Activated naive CD4-positive, alpha-beta T cell treated with anti-CD3 and anti-CD28 coated beads, Interleukin-2, amount 10 ng/mL, durations not matched to agents 7 days and 5 days (primary cell): ENCODE data around the gene NKAIN2.
"Not testable (repeated sequence)": the region's sequence is repeated elsewhere in the genome, so short reads cannot be mapped to it uniquely, and the experiment has no call there.

Experiments used
- CTCF ChIA-PET: fragments of 350-600 bp; sonication (Branson Sonifier 250); formaldehyde crosslinking; loops from one replicate; lab custom pipeline; 2021; ENCODE audit warnings: antibody characterized with exemption; lab: Charles Lee
- DNase-seq: peaks from one replicate; pipeline ENCODE4 v3.0.0-alpha.2; 2020
- H3K27ac Mint-ChIP-seq: one replicate; pipeline ENCODE4 v1.8.0; 2021; ENCODE audit warnings: mild to moderate bottlenecking, moderate library complexity, mixed read lengths
- H3K27me3 Mint-ChIP-seq: one replicate; pipeline ENCODE4 v1.8.0; 2021; ENCODE audit warnings: mild to moderate bottlenecking, mixed read lengths
- H3K36me3 Mint-ChIP-seq: one replicate; pipeline ENCODE4 v1.8.0; 2021; ENCODE audit warnings: mixed read lengths
- H3K4me1 Mint-ChIP-seq: one replicate; pipeline ENCODE4 v1.8.0; 2021; ENCODE audit warnings: mixed read lengths
- H3K4me3 Mint-ChIP-seq: one replicate; pipeline ENCODE4 v1.8.0; 2021; ENCODE audit warnings: mild to moderate bottlenecking, moderate library complexity, mixed read lengths
- H3K9me3 Mint-ChIP-seq: one replicate; pipeline ENCODE4 v1.8.0; 2021; ENCODE audit warnings: mixed read lengths

The NKAIN2 gene

DNA sequence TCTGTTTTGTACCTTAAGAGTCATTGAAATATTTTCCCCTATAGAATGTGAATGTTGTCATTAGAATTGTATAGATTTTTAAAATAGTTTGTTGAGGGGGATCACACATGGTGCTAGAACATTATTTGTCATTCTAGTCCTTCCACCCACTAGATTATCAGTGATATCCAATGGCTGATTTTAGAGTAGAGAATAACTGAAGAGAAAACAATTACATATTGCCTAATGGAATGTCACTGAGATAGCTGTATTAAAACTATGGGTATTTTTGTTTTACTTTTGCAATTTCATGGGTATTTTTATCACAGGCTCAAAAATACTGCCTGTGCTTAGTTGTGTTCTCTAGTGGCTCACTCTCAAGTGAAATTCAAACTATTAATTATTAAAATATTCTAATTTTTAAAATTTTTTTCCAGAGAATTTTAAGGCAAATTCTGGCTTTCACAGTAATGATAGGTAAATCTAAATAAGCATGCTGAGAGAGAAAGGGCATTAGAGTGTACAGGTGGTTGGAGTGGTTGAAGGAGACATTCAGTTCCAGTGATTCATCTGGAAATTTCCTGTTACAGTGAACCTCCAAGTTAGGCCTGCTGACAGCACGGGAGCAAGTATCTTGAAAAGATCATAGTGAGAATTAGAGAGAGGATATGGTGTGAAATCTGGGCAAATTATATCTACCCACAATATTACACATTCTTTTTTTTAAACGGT lies 399.6 kb downstream of the NKAIN2 start:
- CTCF ChIA-PET: no interaction called here
- H3K27ac Mint-ChIP-seq: no peak overlapping the region
- no peaks in the 10 kb centered on the region for H3K27me3 Mint-ChIP-seq
- DNase-seq: no peak
- no peaks in the 10 kb centered on the region for H3K36me3 Mint-ChIP-seq
- no peak overlapping the region for H3K4me3 Mint-ChIP-seq
- H3K4me1 Mint-ChIP-seq: no peaks in the 10 kb centered on the region
- H3K9me3 Mint-ChIP-seq: no peaks in the 10 kb centered on the region

DNA sequence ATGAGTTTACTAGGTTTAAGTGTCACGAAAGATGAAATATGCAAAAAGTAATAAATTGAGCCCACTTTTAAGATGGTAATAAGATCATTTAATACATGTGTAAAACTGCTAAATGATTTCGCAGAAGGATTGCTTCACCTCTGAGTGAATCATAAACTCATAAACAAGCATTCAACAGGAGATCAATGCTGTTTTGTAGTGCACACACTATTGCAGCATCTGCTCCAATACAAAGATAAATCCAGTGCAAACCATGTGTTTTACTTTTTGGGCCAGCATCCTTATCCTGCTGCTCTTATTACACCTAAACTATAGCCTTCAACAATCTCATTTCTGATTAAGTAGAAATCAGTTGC lies 400.1 kb downstream of the NKAIN2 start:
- no peak overlapping the region for H3K4me3 Mint-ChIP-seq
- H3K4me1 Mint-ChIP-seq: no peaks in the 10 kb centered on the region
- no peaks in the 10 kb centered on the region for H3K9me3 Mint-ChIP-seq
- H3K36me3 Mint-ChIP-seq: no peaks in the 10 kb centered on the region
- CTCF ChIA-PET: no interaction called here
- no peak for DNase-seq
- no peak overlapping the region for H3K27ac Mint-ChIP-seq
- no peaks in the 10 kb centered on the region for H3K27me3 Mint-ChIP-seq

DNA sequence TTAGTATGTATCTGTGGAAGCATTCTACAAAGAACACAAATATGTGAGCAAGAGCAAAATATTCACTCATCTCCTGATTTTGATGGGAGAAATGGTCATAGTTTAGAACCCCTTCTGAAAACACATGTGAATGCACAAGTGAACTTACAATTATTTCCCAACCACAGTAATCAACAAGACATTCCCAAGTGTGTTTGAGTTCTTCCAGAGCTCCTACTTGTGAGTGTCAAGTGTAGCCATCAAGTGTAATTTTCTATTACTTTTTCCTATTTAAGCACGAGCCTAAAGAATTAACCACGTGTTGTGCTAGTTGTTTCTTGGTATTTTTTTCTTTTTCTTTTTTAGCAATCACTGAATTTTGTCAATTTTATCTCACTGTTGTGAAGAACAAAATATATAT lies 402.3 kb downstream of the NKAIN2 start:
- no peak overlapping the region for H3K27ac Mint-ChIP-seq
- no peak for DNase-seq
- no peaks in the 10 kb centered on the region for H3K36me3 Mint-ChIP-seq
- no peak overlapping the region for H3K4me3 Mint-ChIP-seq
- H3K9me3 Mint-ChIP-seq: no peaks in the 10 kb centered on the region
- CTCF ChIA-PET: no interaction called here
- H3K27me3 Mint-ChIP-seq: no peaks in the 10 kb centered on the region
- no peaks in the 10 kb centered on the region for H3K4me1 Mint-ChIP-seq

DNA sequence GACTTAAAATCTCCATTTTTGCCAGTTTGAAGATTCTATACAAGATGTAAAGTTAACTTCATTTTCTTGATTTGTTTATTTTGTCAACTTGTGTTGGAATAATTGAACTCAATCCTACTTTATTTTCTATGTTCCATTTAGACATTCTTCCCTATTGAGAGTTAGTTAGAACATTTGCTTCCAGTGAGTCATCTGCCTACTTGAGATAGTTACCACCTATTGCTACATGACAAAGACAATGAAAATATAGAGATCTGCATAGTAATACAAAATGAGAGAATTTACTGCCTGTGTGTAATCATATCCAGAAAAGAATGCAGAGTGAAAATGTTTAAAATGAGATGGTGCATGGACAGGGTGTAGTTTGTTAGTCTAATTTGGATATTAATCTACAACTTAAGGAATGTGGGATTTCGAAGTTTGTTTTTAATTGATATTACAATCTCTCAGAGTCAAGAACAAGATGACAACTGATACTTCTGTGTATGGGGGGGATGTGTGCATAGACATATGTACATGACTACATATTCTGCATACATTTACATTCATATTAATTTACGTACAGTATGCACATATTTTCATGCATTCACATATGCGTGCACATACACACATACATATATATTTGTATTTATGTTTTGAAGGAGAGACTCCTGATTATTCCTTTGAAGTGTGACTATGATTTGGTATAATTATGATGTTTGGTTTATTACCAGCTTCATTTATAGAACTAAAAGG lies 420.1 kb downstream of the NKAIN2 start:
- Mint-ChIP-seq H3K4me3 (no peak overlapping the region), H3K27ac (no peak overlapping the region), H3K9me3 (peaks cover 6% of the 10 kb centered on the region), H3K4me1 (no peaks in the 10 kb centered on the region), H3K27me3 (no peaks in the 10 kb centered on the region), H3K36me3 (no peaks in the 10 kb centered on the region)
- no peak for DNase-seq
- CTCF ChIA-PET: no interaction called here

DNA sequence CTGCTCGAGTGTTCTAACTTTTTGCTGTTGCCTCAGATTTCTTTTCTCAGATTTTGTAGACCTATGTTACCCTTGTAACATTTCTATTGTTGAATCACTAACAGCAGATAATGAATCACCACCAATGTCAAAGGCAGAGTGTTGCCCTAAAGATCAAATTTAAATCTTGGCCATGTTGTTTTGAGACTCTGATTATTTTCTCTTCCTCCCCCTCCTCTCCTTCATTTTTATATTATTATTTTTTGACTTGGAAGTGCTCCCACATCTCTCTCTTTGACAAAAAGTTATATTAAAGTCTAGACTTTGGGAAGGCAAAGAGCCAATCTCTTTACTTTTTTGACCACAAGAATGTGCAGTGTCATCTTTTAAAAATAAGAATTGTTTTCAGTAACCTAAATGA lies 422.7 kb downstream of the NKAIN2 start:
- CTCF ChIA-PET: no interaction called here
- peaks cover 16% of the 10 kb centered on the region for H3K9me3 Mint-ChIP-seq
- no peak overlapping the region for H3K4me3 Mint-ChIP-seq
- no peak for DNase-seq
- no peaks in the 10 kb centered on the region for H3K36me3 Mint-ChIP-seq
- H3K27me3 Mint-ChIP-seq: no peaks in the 10 kb centered on the region
- H3K4me1 Mint-ChIP-seq: no peaks in the 10 kb centered on the region
- no peak overlapping the region for H3K27ac Mint-ChIP-seq

DNA sequence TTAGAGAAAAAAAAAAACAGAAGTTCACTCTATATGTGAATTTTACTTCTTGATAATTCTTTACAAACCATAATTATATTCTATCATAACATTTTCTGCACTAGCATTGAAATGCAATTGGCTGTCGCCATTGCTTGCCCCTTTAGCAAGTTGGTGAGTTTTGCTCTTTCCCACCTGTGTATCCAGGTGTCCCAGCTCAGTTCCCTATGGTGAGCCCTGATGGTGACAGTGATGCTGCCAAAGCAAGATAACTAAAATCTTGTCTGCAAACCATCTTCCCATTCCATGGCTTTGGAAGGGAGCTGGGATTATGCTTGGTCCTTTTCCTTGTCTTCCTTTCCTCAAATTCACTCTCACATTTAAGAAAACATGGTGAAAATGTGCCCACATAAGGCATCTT lies 429.6 kb downstream of the NKAIN2 start:
- Mint-ChIP-seq H3K9me3 (peaks cover 17% of the 10 kb centered on the region), H3K27ac (no peak overlapping the region), H3K4me3 (no peak overlapping the region), H3K36me3 (no peaks in the 10 kb centered on the region), H3K4me1 (no peaks in the 10 kb centered on the region), H3K27me3 (no peaks in the 10 kb centered on the region)
- DNase-seq: no peak
- CTCF ChIA-PET: no interaction called here

DNA sequence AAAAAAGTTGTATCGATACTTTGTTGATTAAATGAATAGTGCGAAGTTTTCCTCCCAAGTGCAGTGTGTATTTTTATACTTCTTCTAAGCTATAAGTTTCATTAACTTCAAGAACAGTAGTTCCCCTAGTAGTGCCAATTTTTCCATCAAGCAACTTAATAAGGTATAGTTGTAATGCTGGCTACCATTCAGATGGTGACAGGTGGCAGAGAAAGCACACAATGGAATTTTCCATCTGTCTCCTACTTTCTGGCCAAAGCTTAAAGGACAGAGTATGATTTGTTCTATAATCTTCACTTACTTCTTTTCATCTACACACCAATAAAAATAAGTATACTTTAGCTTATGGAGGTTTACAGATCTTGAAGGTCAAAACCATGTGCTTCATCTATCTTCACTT lies 431.1 kb downstream of the NKAIN2 start:
- peaks cover 11% of the 10 kb centered on the region for H3K9me3 Mint-ChIP-seq
- H3K27ac Mint-ChIP-seq: no peak overlapping the region
- no peaks in the 10 kb centered on the region for H3K4me1 Mint-ChIP-seq
- H3K27me3 Mint-ChIP-seq: no peaks in the 10 kb centered on the region
- H3K4me3 Mint-ChIP-seq: no peak overlapping the region
- CTCF ChIA-PET: no interaction called here
- no peaks in the 10 kb centered on the region for H3K36me3 Mint-ChIP-seq
- DNase-seq: no peak

DNA sequence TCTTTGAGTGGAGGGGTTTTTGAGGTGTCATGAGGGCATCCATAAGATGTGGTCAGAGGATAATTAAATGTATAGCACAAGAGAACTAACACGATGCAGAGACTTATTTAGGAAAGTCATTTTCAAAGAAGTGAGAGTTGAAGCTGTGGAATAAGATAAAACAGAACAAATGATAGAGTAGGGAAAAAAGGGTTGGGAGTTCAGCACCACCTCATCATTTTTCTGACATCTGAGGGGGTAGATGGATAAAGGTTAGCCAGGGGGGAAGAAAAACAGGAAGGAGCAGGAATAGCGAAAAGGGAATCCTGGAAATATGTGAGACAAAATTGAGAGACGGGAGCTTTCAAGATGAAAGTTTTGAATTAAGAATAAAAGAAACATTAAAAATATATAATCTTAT lies 434.2 kb downstream of the NKAIN2 start:
- CTCF ChIA-PET: interaction anchor here (0.6 kb wide), 1 partner anchor 1312 kb away, joined by 3 read pairs; no protein-coding TSS in a partner anchor
- no peaks in the 10 kb centered on the region for H3K36me3 Mint-ChIP-seq
- H3K27me3 Mint-ChIP-seq: no peaks in the 10 kb centered on the region
- H3K4me1 Mint-ChIP-seq: no peaks in the 10 kb centered on the region
- no peak overlapping the region for H3K4me3 Mint-ChIP-seq
- no peak for DNase-seq
- H3K9me3 Mint-ChIP-seq: peaks cover 15% of the 10 kb centered on the region
- no peak overlapping the region for H3K27ac Mint-ChIP-seq

DNA sequence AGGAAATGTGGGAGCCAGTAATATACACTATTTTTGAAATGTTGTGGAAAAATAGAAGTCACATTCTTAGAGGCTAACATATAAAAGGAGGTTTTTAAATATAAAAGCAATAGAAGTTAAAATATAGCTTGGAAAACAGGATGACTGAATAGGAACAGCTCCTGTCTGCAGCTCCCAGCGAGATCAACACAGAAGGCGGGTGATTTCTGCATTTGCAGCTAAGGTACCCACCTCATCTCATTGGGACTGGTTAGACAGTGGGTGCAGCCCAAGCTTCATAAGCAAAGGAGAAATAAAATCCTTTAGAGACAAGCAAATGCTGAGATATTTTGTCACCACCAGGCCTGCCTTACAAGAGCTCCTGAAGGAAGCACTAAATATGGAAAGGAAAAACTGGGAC lies 434.7 kb downstream of the NKAIN2 start:
- H3K4me1 Mint-ChIP-seq, H3K4me3 Mint-ChIP-seq, H3K36me3 Mint-ChIP-seq, CTCF ChIA-PET, DNase-seq, H3K27me3 Mint-ChIP-seq, H3K27ac Mint-ChIP-seq: not testable (repeated sequence)
- H3K9me3 Mint-ChIP-seq: peaks cover 15% of the 10 kb centered on the region

DNA sequence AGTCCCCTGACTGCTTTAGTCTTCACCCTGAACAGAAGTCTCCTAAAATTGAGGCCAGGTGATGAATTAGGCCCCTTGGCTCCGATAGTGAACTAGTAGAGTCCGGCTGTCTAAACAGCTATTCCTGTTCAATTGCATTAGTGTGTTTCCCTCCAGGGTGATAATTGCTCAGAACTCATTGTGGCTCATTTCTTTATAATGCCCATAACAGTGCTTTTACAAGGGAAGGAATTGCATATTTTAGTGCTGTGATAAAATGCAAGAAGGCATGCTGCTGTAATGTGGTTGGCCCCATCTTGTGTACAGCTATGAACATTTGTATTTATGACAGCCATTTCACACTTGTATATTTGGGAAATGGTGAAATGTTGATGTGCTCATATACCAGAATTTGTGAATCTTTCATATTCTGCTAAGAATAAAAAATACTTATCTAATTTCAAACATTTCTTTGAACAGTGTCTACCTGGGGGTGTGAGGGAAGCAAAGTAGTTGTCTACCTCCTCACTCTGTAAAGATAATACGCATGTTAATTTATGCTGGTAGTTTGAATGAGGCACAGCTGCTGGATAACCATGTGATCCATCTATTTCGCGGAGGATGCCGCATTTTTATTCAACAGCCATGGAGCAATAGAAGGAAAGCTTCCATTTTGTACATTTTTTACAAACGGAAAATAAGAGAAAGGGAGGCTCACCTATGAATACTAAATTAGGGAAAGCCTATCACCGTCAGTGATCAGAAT lies 451.4 kb downstream of the NKAIN2 start:
- Mint-ChIP-seq H3K27ac (no peak overlapping the region), H3K27me3 (no peaks in the 10 kb centered on the region), H3K4me3 (no peak overlapping the region), H3K4me1 (no peaks in the 10 kb centered on the region), H3K9me3 (peaks cover 1% of the 10 kb centered on the region), H3K36me3 (no peaks in the 10 kb centered on the region)
- DNase-seq: no peak
- CTCF ChIA-PET: no interaction called here

DNA sequence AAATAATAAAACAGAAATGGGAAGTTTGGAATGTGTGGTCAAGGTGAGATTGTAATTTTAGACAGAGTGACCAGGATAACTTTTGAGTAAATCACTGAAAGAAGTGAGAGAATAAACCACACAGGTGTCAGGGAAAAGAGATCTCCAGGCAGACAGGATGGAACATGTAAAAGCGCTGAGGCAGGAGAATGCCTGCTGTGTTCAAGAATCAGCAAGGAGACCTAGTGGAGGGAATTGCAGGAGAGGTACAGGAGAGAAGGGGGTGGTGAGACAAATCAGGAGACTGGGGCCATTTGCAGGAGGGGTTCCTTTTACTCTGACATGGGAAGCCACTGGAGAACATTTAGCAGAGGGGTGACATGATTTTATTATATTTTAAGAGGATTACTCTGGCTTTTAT lies 456.7 kb downstream of the NKAIN2 start:
- CTCF ChIA-PET: no interaction called here

DNA sequence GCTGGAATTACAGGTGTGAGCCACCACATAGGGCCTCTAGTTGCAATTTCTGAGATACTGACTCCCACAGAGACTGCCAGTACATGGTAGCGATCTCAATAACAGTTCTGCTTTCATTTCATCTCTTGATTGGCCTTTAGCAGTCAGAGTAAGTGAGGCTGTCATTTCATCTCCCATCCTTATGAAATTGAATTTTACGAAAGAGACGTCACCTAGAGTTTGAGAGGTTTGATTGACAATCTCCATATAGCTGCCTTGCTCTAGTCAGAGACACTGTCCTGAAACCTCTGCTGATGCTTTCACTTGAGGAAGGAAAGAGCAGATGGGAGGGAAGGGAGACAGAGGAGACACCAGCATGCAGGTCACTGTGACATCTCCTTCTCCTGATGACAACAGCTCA lies 466.1 kb downstream of the NKAIN2 start:
- Mint-ChIP-seq H3K4me1 (no peaks in the 10 kb centered on the region), H3K36me3 (no peaks in the 10 kb centered on the region), H3K9me3 (peaks cover 6% of the 10 kb centered on the region), H3K27ac (no peak overlapping the region), H3K27me3 (no peaks in the 10 kb centered on the region), H3K4me3 (no peak overlapping the region)
- CTCF ChIA-PET: no interaction called here
- no peak for DNase-seq

More for the DNA sequence above, 456.7 kb downstream of the NKAIN2 start:
- no peak for DNase-seq
- no peaks in the 10 kb centered on the region for H3K27me3 Mint-ChIP-seq
- no peak overlapping the region for H3K4me3 Mint-ChIP-seq
- H3K4me1 Mint-ChIP-seq: no peaks in the 10 kb centered on the region
- no peak overlapping the region for H3K27ac Mint-ChIP-seq
- no peaks in the 10 kb centered on the region for H3K9me3 Mint-ChIP-seq
- no peaks in the 10 kb centered on the region for H3K36me3 Mint-ChIP-seq

DNA sequence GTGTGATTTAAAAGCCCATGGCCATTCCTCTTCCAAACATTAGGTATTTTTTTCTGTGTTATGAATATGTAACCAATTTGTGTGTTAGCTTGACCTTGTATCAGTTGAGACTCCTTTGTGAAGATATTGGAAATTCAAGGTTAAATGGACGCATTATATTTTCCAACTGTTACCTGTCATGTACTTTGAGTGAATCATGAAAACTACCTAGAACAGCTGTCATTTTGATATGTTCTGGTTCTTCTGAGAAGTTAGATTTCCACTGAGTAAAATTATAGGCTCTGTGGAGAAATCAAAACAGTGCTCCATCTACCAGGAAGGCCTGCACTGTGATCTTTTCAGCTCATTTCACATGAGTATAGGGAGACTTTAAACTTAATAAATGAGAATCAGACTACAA lies 470.0 kb downstream of the NKAIN2 start:
- no peak for DNase-seq
- no peak overlapping the region for H3K4me3 Mint-ChIP-seq
- H3K36me3 Mint-ChIP-seq: no peaks in the 10 kb centered on the region
- H3K9me3 Mint-ChIP-seq: peaks cover 6% of the 10 kb centered on the region
- no peaks in the 10 kb centered on the region for H3K4me1 Mint-ChIP-seq
- no peaks in the 10 kb centered on the region for H3K27me3 Mint-ChIP-seq
- no peak overlapping the region for H3K27ac Mint-ChIP-seq
- CTCF ChIA-PET: no interaction called here

DNA sequence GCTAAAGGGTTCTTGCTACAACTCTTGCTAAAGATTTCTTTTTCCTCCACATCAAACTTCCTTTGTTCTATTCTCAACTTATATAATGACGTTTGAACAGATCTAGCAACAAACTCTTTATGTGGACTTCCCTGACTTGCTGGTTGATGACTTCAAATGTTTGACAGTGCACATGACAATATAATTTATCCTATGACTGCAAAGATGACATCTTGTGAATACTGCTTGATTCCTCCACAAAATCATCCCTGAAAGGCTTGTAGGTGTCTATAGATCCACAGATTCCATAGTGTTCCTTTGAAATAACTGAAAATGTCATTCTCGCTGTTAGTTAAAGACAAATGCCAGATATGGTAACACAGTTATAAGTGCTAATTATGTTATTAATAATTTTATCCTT lies 478.9 kb downstream of the NKAIN2 start:
- Mint-ChIP-seq H3K9me3 (no peaks in the 10 kb centered on the region), H3K36me3 (no peaks in the 10 kb centered on the region), H3K27me3 (no peaks in the 10 kb centered on the region), H3K27ac (no peak overlapping the region), H3K4me3 (no peak overlapping the region), H3K4me1 (no peaks in the 10 kb centered on the region)
- no peak for DNase-seq
- CTCF ChIA-PET: no interaction called here

DNA sequence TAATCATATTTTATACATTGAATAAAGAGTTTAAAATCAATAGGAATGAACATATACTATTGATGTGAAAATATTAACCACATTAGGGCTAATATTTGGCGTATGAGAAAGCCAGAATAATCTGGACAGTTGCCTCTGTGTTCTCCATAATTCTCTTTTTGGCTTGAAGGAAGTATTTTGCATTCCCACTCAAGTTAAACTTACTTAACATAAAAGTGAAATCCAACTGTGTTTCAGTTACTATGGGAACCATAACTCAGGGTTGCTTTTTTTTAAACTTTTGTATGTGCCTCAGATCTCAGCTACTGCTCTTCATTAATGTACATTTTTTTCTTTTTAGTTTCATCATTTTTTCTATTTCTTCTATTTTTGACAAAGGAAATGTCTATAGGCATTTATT lies 479.8 kb downstream of the NKAIN2 start:
- Mint-ChIP-seq H3K9me3 (no peaks in the 10 kb centered on the region), H3K27me3 (no peaks in the 10 kb centered on the region), H3K4me3 (no peak overlapping the region), H3K36me3 (no peaks in the 10 kb centered on the region), H3K4me1 (no peaks in the 10 kb centered on the region), H3K27ac (no peak overlapping the region)
- CTCF ChIA-PET: no interaction called here
- no peak for DNase-seq
